AG10803 (cell line): Measurements from ENCODE around the gene FAM13A.
"Not testable (repeated sequence)": the region's sequence is repeated elsewhere in the genome, so short reads cannot be mapped to it uniquely, and the experiment has no call there.

ENCODE experiments used
- DNase-seq: peaks from one replicate; pipeline ENCODE4 v3.0.0; 2010; ENCODE audit warnings: low read depth
- H3K4me3 ChIP-seq: 2 replicates; pipeline ENCODE4 v1.5.1; 2011; ENCODE audit warnings: mild to moderate bottlenecking, low read length, control low read depth
- CTCF ChIP-seq: conservative IDR thresholded peaks from 2 replicates; pipeline ENCODE4 v1.5.1; 2011; ENCODE audit warnings: mild to moderate bottlenecking, low read length, control low read depth, inconsistent platforms

The FAM13A gene

GRCh38 chr4:88999392-88999930 lies 57.5 kb downstream of the FAM13A start:
- TF ChIP-seq CTCF: no peak
- no peak overlapping the region for H3K4me3 ChIP-seq
- no peak for DNase-seq

- no peak overlapping the region for H3K4me3 ChIP-seq
- no peak for TF ChIP-seq CTCF
- DNase-seq: no peak
These were observed 58.1 kb downstream of the FAM13A start for GRCh38 chr4:88998891-88999290.

GRCh38 chr4:88998001-88998400 lies 59.0 kb downstream of the FAM13A start:
- TF ChIP-seq CTCF: no peak
- DNase-seq: no peak
- H3K4me3 ChIP-seq: no peak overlapping the region

- H3K4me3 ChIP-seq: no peak overlapping the region
- TF ChIP-seq CTCF: no peak
- DNase-seq: no peak
These were observed 61.1 kb downstream of the FAM13A start for GRCh38 chr4:88995874-88996273.

- DNase-seq, H3K4me3 ChIP-seq: not testable (repeated sequence)
These were observed 61.7 kb downstream of the FAM13A start for GRCh38 chr4:88995257-88995656.

GRCh38 chr4:88993246-88993645 lies 63.7 kb downstream of the FAM13A start:
- TF ChIP-seq CTCF: no peak
- no peak for DNase-seq
- H3K4me3 ChIP-seq: no peak overlapping the region

GRCh38 chr4:88991746-88992145 lies 65.2 kb downstream of the FAM13A start:
- H3K4me3 ChIP-seq: no peak overlapping the region
- no peak for TF ChIP-seq CTCF
- DNase-seq: no peak

- no peak for DNase-seq
- H3K4me3 ChIP-seq: no peak overlapping the region
- TF ChIP-seq CTCF: no peak
These were observed 67.0 kb downstream of the FAM13A start for GRCh38 chr4:88989990-88990389.
